Stomach (tissue), 9 donors: ENCODE results near the gene TBCCD1. TPM values are rescaled to one million over a fixed set of nuclear protein-coding genes. Genes with fewer than 3 reads are reported as not detected.

ENCODE experiments used
- DNase-seq, 2 donors: peaks; one replicate each; pipeline versions ENCODE4 v3.0.0 to v3.0.0-alpha.2; 2013 to 2019
- H3K27ac ChIP-seq, 5 donors: fragments of 200-600 bp in 4 of 5; sonication (generic) in 4 of 5; one replicate each; pipeline ENCODE4 v1.5.1; 2013 to 2019; ENCODE audit warnings: mild to moderate bottlenecking in 1 of 5, moderate library complexity in 1 of 5
- H3K27me3 ChIP-seq, 3 donors: fragments of 200-600 bp; sonication (generic); one replicate each; pipeline ENCODE4 v1.5.1; 2017 to 2019; ENCODE audit warnings: mixed run types in 1 of 3
- H3K36me3 ChIP-seq, 4 donors: fragments of 200-600 bp; sonication (generic); 1 replicate in 3 of 4; 2 replicates in 1 of 4; pipeline ENCODE4 v1.5.1; 2016 to 2019
- H3K4me1 ChIP-seq, 4 donors: fragments of 200-600 bp; sonication (generic); one replicate each; pipeline ENCODE4 v1.5.1; 2016 to 2019
- H3K4me3 ChIP-seq, 4 donors: fragments of 200-600 bp; sonication (generic) in 3 of 4; one replicate each; pipeline ENCODE4 v1.5.1; 2016 to 2019; ENCODE audit warnings: mild to moderate bottlenecking in 1 of 4
- H3K9me3 ChIP-seq, 4 donors: fragments of 200-600 bp; sonication (generic); one replicate each; pipeline ENCODE4 v1.5.1; 2016 to 2019
- CTCF ChIP-seq, 7 experiments: fragments of 450-650 bp in 4 of 7; fragments of 200-600 bp in 3 of 7; sonication (generic) in 3 of 7; IDR thresholded peaks; one replicate each; pipeline ENCODE4 v1.5.1; 2016 to 2019; ENCODE audit warnings: antibody characterized with exemption in 7 of 7, control low read depth in 2 of 7, mild to moderate bottlenecking in 1 of 7
- EP300 ChIP-seq: sonication (generic); formaldehyde crosslinking; IDR thresholded peaks from one replicate; pipeline ENCODE4 v1.6.1; 2017; ENCODE audit warnings: antibody characterized with exemption
- POLR2A ChIP-seq, 4 donors: fragments of 450-650 bp; IDR thresholded peaks; one replicate each; pipeline ENCODE4 v1.6.1; 2016; ENCODE audit warnings: antibody characterized with exemption in 4 of 4, control low read depth in 2 of 4, mild to moderate bottlenecking in 1 of 4, moderate library complexity in 1 of 4
- POLR2AphosphoS5 ChIP-seq, 3 donors: sonication (generic); formaldehyde crosslinking; IDR thresholded peaks; one replicate each; pipeline ENCODE4 v1.6.1; 2016; ENCODE audit warnings: antibody characterized with exemption in 3 of 3
- WGBS, 5 donors: extraction: QIAGEN DNeasy Blood & Tissue Kit in 3 of 5; methylation state at CpG; one replicate each; pipeline versions ENCODE4 v1.1.5 to v1.1.7; 2013 to 2018; 5-methylcytosine and 5-hydroxymethylcytosine counted together
- intact Hi-C: fragments of 100-400 bp; cut with DNase I; formaldehyde crosslinking; loops from one replicate; pipeline ENCODE4 v1.15.1; 2023; ENCODE audit warnings: low total_unique reads
- polyA plus RNA-seq, 3 donors: library from polyadenylated mRNA; stranded (reverse); fragments of 200-250 nt; gene quantifications; one replicate each; pipeline ENCODE4 v1.2.3, GENCODE V29; 2013
- total RNA-seq, 5 donors: library from RNA; depleted of rRNA; stranded (reverse); fragments of >200 nt; gene quantifications; one replicate each; pipeline versions ENCODE4 v1.1.0 to v1.2.3, GENCODE V29; 2014 to 2016
- donor health status: healthy with polysubstance abuse.
- donor health status: Bipolar disorder and iron deficiency.
- donor health status: healthy.

Gene TBCCD1
- total and polyA plus RNA-seq, 8 donors = 3.5 to 16.5 (median 7.6) TPM

- DNase-seq = no peak
- Histone ChIP-seq H3K4me1 (no peaks in the 10 kb centered on the region), H3K27ac (no peak overlapping the region), H3K27me3 (no peaks in the 10 kb centered on the region), H3K36me3 (no peaks in the 10 kb centered on the region), H3K9me3 (no peaks in the 10 kb centered on the region), H3K4me3 (no peak overlapping the region)
- no peak for TF ChIP-seq POLR2A (IDR thresholded peaks at IDR 0.05)
- no peak for TF ChIP-seq POLR2AphosphoS5 (IDR thresholded peaks at IDR 0.05)
- TF ChIP-seq CTCF (IDR thresholded peaks at IDR 0.05) = no peak
- no peak for TF ChIP-seq EP300
- 72 to 82% (median 78%) methylated on average over 6 of the region's 6 CpGs for WGBS, 5 donors
- intact Hi-C loops = no loop called here
These were observed 27.5 kb upstream of the TBCCD1 start for GRCh38 chr3:186594591-186595113.

GRCh38 chr3:186593862-186594261 lies 26.7 kb upstream of the TBCCD1 start:
- DNase-seq = no peak
- no peaks in the 10 kb centered on the region for H3K27me3 ChIP-seq
- TF ChIP-seq EP300 (no peak), POLR2AphosphoS5 (IDR thresholded peaks at IDR 0.05) (no peak), POLR2A (IDR thresholded peaks at IDR 0.05) (no peak)
- intact Hi-C loops = no loop called here
- no peaks in the 10 kb centered on the region for H3K36me3 ChIP-seq
- no peak overlapping the region for H3K4me3 ChIP-seq
- WGBS, 5 donors = 82 to 92% (median 84%) methylated on average over 3 of the region's 3 CpGs
- H3K4me1 ChIP-seq = peaks cover 0 to 4% (median 0%) of the 10 kb centered on the region in 4 donors
- no peak overlapping the region for H3K27ac ChIP-seq
- H3K9me3 ChIP-seq = no peaks in the 10 kb centered on the region

GRCh38 chr3:186592682-186593081 lies 25.5 kb upstream of the TBCCD1 start:
- H3K4me1 ChIP-seq = peaks cover 0 to 11% (median 0%) of the 10 kb centered on the region in 4 donors
- H3K27me3 ChIP-seq = no peaks in the 10 kb centered on the region
- H3K27ac ChIP-seq = no peak overlapping the region
- 86 to 99% (median 93%) methylated on average over 4 of the region's 4 CpGs for WGBS, 5 donors
- intact Hi-C loops = no loop called here
- no peak for TF ChIP-seq POLR2AphosphoS5 (IDR thresholded peaks at IDR 0.05)
- DNase-seq = no peak
- no peaks in the 10 kb centered on the region for H3K9me3 ChIP-seq
- H3K4me3 ChIP-seq = no peak overlapping the region
- H3K36me3 ChIP-seq = no peaks in the 10 kb centered on the region

- no peak for DNase-seq
- no peak overlapping the region for H3K4me3 ChIP-seq
- H3K27ac ChIP-seq = peak overlapping the region in 1 of 5 donors; percentile 52
- TF ChIP-seq POLR2A (IDR thresholded peaks at IDR 0.05) (no peak), CTCF (IDR thresholded peaks at IDR 0.05) (no peak), POLR2AphosphoS5 (IDR thresholded peaks at IDR 0.05) (no peak), EP300 (no peak)
- WGBS, 5 donors = 62 to 68% (median 67%) methylated on average over 7 of the region's 7 CpGs
- no peaks in the 10 kb centered on the region for H3K27me3 ChIP-seq
- peaks cover 0 to 14% (median 6%) of the 10 kb centered on the region in 4 donors for H3K36me3 ChIP-seq
- peaks cover 0 to 11% (median 0%) of the 10 kb centered on the region in 4 donors for H3K4me1 ChIP-seq
- H3K9me3 ChIP-seq = no peaks in the 10 kb centered on the region
- intact Hi-C loops = no loop called here
These were observed 23.6 kb upstream of the TBCCD1 start for GRCh38 chr3:186590580-186591295.

- intact Hi-C loops = no loop called here
- H3K27me3 ChIP-seq = no peaks in the 10 kb centered on the region
- H3K9me3 ChIP-seq = no peaks in the 10 kb centered on the region
- peak in 1 of 2 donors; percentile 16 for DNase-seq
- 42 to 62% (median 55%) methylated on average over 5 of the region's 5 CpGs for WGBS, 5 donors
- peaks cover under 1 to 22% (median 13%) of the 10 kb centered on the region in 4 donors for H3K36me3 ChIP-seq
- no peak for TF ChIP-seq POLR2AphosphoS5 (IDR thresholded peaks at IDR 0.05)
- TF ChIP-seq POLR2A (IDR thresholded peaks at IDR 0.05) = no peak
- no peak for TF ChIP-seq CTCF (IDR thresholded peaks at IDR 0.05)
- no peak for TF ChIP-seq EP300
- peak overlapping the region in 2 of 5 donors; percentile 9 to 52 for H3K27ac ChIP-seq
- peaks cover 0 to 11% (median 0%) of the 10 kb centered on the region in 4 donors for H3K4me1 ChIP-seq
- no peak overlapping the region for H3K4me3 ChIP-seq
These were observed 22.9 kb upstream of the TBCCD1 start for GRCh38 chr3:186589856-186590579.
